IPS-15b (cell line): Measurements from ENCODE around the gene ACOXL.

Experiments used
- H3K27me3 ChIP-seq: one replicate; pipeline ENCODE4 v1.6.1; 2013; ENCODE audit warnings: low read length; ENCODE audit not compliant: control insufficient read depth, insufficient read depth
- H3K36me3 ChIP-seq: one replicate; pipeline ENCODE4 v1.6.1; 2013; ENCODE audit warnings: low read length; ENCODE audit not compliant: control insufficient read depth, insufficient read depth
- H3K4me1 ChIP-seq: one replicate; pipeline ENCODE4 v1.6.1; 2013; ENCODE audit warnings: mild to moderate bottlenecking, low read length; ENCODE audit not compliant: control insufficient read depth, insufficient read depth
- H3K4me3 ChIP-seq: one replicate; pipeline ENCODE4 v1.5.1; 2013; ENCODE audit warnings: low read depth, low read length
- H3K9ac ChIP-seq: one replicate; pipeline ENCODE4 v1.6.1; 2013; ENCODE audit warnings: low read depth, mild to moderate bottlenecking, low read length
- H3K9me3 ChIP-seq: one replicate; pipeline ENCODE4 v1.6.1; 2013; ENCODE audit warnings: mild to moderate bottlenecking, low read length; ENCODE audit not compliant: control insufficient read depth, insufficient read depth

The ACOXL gene

DNA sequence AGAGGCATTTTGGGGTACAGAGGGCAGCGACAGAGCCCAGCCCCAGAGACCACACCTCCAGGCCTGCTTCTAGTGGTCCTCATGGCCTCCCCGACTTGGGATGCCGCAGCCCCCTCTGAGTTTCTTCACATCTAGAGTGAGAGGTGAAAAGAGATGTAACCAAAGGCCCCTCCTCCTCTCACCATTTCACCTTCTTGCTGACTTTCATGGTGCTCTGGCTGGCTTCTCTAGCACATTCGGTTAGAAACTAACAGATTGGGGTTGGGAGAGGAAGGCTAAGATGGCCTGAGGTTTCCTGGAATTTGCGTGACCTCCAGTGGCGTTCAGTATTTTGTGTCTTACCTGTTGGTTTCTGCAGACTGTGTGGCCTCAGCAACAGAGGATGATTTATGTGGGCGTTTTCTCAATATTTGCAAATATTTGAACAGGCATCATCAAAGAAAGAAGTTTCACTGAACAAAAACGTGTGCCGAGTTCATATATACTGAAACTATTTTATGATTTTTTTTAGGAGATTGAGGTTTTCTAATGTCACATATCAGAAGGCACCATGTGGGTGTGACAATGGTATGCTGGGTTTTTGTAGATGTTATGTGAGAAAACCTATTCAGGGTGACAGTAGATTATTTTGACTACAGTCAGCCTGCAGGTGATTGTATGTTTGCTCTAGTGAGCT lies 318.5 kb downstream of the ACOXL start:
- Histone ChIP-seq H3K4me3 (no peak overlapping the region), H3K9ac (no peak overlapping the region), H3K4me1 (no peaks in the 10 kb centered on the region), H3K27me3 (no peaks in the 10 kb centered on the region), H3K36me3 (no peaks in the 10 kb centered on the region), H3K9me3 (no peaks in the 10 kb centered on the region)

DNA sequence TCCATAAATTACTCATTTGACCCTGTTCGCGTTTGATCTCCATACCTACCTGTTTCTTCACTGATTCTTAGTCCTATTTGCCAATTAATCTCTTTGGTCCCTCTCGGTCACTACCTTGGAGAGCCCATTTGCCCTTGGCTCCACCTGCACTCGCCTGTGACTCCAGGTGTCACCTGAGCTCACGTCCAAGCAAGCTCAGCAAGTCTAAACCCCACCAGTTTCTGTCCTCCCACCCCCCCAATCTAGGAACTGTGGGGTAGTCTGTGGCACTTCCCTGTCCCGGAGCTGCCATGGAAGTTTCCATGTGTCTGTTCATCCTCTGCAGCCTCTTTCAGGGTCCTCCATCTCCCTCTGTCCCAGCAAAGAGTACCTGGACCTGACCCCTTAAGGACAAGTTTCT lies 320.2 kb downstream of the ACOXL start:
- no peaks in the 10 kb centered on the region for H3K27me3 ChIP-seq
- H3K4me3 ChIP-seq, result no peak overlapping the region
- H3K36me3 ChIP-seq, result no peaks in the 10 kb centered on the region
- H3K9me3 ChIP-seq, result no peaks in the 10 kb centered on the region
- no peaks in the 10 kb centered on the region for H3K4me1 ChIP-seq
- no peak overlapping the region for H3K9ac ChIP-seq

DNA sequence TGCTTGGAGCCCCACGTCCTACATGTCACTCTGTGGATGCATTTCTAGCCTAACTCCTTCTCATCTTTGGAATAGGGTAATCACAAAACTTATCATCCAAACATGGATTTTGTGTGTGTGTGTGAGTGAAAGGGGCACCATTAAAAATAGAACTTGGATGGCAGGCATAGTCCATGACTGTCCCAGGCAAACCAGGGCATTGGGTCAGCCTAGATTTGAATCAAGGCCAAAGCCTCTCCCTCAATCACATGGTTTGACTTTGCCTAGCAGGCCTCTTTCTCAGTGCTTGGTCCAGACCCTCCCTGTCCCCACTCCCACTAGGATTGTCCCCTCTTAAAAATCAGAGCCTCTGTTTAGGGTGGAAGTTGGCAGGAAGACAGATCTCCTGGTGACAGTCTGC lies 320.9 kb downstream of the ACOXL start:
- H3K4me3 ChIP-seq, result no peak overlapping the region
- H3K4me1 ChIP-seq, result no peaks in the 10 kb centered on the region
- H3K9ac ChIP-seq, result no peak overlapping the region
- H3K36me3 ChIP-seq, result no peaks in the 10 kb centered on the region
- no peaks in the 10 kb centered on the region for H3K27me3 ChIP-seq
- H3K9me3 ChIP-seq, result no peaks in the 10 kb centered on the region

DNA sequence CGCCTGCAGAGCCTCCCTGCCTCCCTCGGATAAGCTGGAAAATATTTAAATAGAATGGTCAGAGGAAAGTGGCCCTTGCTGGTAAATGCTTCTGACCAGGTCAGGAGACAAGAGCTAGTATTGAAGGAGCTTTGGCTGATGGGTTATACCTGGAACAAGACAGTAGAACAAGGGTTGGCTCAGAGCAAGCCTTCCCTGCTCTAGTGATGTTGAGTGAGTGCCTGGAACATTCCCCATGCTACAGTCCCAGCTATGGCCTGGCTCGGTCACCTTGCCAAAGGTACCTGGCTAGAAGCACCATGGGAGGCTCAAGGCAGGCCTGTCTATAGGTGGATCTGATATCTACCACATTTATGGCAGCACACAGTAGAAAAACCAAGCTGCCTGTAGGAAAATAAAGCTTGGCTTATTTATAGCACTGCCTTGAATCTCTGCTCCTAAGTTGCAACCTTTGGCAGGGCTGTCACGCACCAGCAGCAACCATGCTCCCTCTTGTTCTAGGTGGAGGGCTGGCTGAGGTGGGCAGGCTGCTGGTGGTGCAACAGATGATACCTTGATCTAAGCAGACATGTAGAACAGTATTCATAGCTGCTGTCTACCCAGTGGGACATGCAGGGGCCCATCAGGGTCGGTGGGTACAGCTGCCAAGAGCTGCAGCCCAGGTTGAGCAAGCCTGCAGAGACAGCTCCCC lies 321.6 kb downstream of the ACOXL start:
- no peaks in the 10 kb centered on the region for H3K27me3 ChIP-seq
- no peak overlapping the region for H3K9ac ChIP-seq
- H3K4me1 ChIP-seq, result no peaks in the 10 kb centered on the region
- H3K9me3 ChIP-seq, result no peaks in the 10 kb centered on the region
- no peaks in the 10 kb centered on the region for H3K36me3 ChIP-seq
- H3K4me3 ChIP-seq, result no peak overlapping the region

DNA sequence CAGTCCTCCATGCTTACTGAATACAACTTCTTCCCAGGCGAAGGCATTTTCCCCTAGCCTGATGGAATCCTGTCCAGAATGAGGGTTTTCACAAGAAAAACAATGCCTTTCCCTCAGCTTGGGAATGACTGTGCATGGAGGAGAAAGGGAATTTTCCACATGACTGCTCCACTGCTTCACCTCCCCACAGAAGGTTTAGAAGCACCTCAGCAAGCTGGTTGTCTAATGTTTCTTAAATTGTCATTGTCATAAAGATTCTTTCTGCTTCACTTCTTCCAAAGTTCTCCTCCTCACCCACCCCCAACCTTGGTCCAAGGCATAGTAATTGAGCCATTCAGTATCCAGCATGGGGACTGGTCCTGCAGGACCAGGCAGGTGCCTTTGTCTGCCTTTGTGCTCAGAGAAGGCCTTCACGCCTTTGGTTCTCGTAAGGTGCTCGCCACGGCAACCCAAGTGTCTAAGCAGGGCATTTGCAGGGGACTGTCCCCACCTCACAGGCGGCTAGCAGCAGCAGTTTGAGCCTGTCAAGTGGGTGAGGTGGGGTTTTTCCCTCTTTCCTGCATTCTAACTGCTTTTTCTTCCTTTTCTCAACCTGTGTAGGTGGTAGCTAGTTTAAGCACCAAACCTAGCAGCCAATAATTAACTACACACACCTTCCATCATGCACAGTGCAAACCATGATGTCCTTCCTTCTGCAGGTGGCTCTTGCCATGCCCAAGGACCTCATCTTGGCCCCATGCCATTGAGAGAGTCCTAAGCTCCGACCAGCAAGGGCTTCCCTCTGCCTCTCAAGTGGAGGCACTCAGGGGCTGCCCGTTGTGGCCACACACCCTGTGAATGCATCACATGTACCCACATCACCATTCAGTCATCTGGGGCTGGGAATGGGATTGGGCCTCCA lies 322.7 kb downstream of the ACOXL start:
- Histone ChIP-seq H3K9me3 (no peaks in the 10 kb centered on the region), H3K4me1 (no peaks in the 10 kb centered on the region), H3K4me3 (no peak overlapping the region), H3K36me3 (no peaks in the 10 kb centered on the region), H3K9ac (no peak overlapping the region), H3K27me3 (no peaks in the 10 kb centered on the region)

GRCh38 chr2:111055735-111056134 lies 323.4 kb downstream of the ACOXL start:
- H3K4me1 ChIP-seq, result no peaks in the 10 kb centered on the region
- no peak overlapping the region for H3K4me3 ChIP-seq
- no peak overlapping the region for H3K9ac ChIP-seq
- no peaks in the 10 kb centered on the region for H3K27me3 ChIP-seq
- H3K9me3 ChIP-seq, result no peaks in the 10 kb centered on the region
- no peaks in the 10 kb centered on the region for H3K36me3 ChIP-seq

DNA sequence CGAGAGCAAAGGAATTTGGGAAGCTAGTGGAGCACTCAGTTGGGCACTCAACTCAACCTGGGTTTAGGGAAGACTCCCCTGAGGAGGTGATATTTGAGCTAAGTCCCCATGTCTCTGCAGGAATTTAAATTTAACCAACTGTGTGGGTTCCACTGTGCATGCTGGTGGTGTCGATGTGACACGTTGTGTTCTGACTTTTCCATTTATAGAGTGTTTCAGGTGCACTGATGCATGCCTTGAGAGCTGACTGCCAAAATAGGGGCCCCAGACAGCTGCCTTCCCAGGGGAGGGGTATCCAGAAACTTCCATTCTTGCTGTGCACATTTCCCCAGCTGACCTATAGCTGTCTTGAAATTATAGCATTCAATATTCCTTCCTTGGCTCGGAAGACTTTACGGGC lies 324.7 kb downstream of the ACOXL start:
- Histone ChIP-seq H3K9ac (no peak overlapping the region), H3K36me3 (no peaks in the 10 kb centered on the region), H3K4me1 (no peaks in the 10 kb centered on the region), H3K4me3 (no peak overlapping the region), H3K27me3 (no peaks in the 10 kb centered on the region), H3K9me3 (no peaks in the 10 kb centered on the region)

DNA sequence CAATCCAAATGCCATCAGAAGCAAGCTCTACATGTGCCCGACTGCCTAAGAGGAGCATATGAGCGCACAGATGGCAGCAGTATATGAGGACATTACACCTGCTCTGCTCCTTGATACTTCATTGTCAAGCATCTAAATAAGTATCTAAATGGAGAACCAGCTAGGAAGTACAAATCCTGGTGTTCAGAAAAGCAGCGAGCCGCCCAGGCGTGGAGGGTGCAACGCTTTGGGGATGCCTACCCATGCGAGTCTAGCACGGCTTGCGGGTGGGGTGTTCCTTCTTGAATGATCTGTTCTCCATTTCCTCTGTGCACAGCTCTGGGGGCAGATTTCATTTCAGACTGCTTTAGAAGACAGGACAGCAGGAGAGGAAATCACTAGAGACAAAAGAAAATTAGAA lies 325.3 kb downstream of the ACOXL start:
- no peaks in the 10 kb centered on the region for H3K9me3 ChIP-seq
- H3K9ac ChIP-seq, result no peak overlapping the region
- H3K4me1 ChIP-seq, result no peaks in the 10 kb centered on the region
- H3K4me3 ChIP-seq, result no peak overlapping the region
- no peaks in the 10 kb centered on the region for H3K36me3 ChIP-seq
- H3K27me3 ChIP-seq, result no peaks in the 10 kb centered on the region

GRCh38 chr2:111058264-111058663 lies 325.9 kb downstream of the ACOXL start:
- no peak overlapping the region for H3K4me3 ChIP-seq
- no peaks in the 10 kb centered on the region for H3K36me3 ChIP-seq
- no peaks in the 10 kb centered on the region for H3K4me1 ChIP-seq
- H3K27me3 ChIP-seq, result no peaks in the 10 kb centered on the region
- no peaks in the 10 kb centered on the region for H3K9me3 ChIP-seq
- H3K9ac ChIP-seq, result no peak overlapping the region

- H3K9me3 ChIP-seq, result no peaks in the 10 kb centered on the region
- H3K4me3 ChIP-seq, result no peak overlapping the region
- H3K9ac ChIP-seq, result no peak overlapping the region
- H3K36me3 ChIP-seq, result no peaks in the 10 kb centered on the region
- no peaks in the 10 kb centered on the region for H3K27me3 ChIP-seq
- H3K4me1 ChIP-seq, result no peaks in the 10 kb centered on the region
Measured at GRCh38 chr2:111061191-111061590, 328.8 kb downstream of the ACOXL start.

GRCh38 chr2:111062417-111062816 lies 330.0 kb downstream of the ACOXL start:
- H3K27me3 ChIP-seq, result no peaks in the 10 kb centered on the region
- no peaks in the 10 kb centered on the region for H3K9me3 ChIP-seq
- no peak overlapping the region for H3K9ac ChIP-seq
- H3K4me1 ChIP-seq, result no peaks in the 10 kb centered on the region
- H3K36me3 ChIP-seq, result no peaks in the 10 kb centered on the region
- no peak overlapping the region for H3K4me3 ChIP-seq
